RPMI8226 (cell line): Measurements from ENCODE around the gene ABLIM2.
A peak's percentile ranks its signal among the peaks of the same experiment; 100 is the strongest.

Experiments used
- DNase-seq: peaks from one replicate; pipeline ENCODE4 v3.0.0-alpha.2; 2015

The ABLIM2 gene

GRCh38 chr4:7993671-7994070 is 164.9 kb downstream of the ABLIM2 start:
- no peak for DNase-seq

- DNase-seq: no peak
These were observed 165.8 kb downstream of the ABLIM2 start for GRCh38 chr4:7992846-7993245.

GRCh38 chr4:7990807-7991459 is 167.7 kb downstream of the ABLIM2 start:
- no peak for DNase-seq

- no peak for DNase-seq
These were observed 169.0 kb downstream of the ABLIM2 start for GRCh38 chr4:7989654-7990053.

GRCh38 chr4:7988437-7988836 is 170.2 kb downstream of the ABLIM2 start:
- no peak for DNase-seq

GRCh38 chr4:7987148-7987989 is 171.2 kb downstream of the ABLIM2 start:
- DNase-seq: peak; percentile 72

GRCh38 chr4:7985891-7986441 is 172.6 kb downstream of the ABLIM2 start:
- DNase-seq: no peak

GRCh38 chr4:7985072-7985471 is 173.5 kb downstream of the ABLIM2 start:
- DNase-seq: no peak

- DNase-seq: no peak
These were observed 174.2 kb downstream of the ABLIM2 start for GRCh38 chr4:7984286-7984925.

- no peak for DNase-seq
These were observed 175.3 kb downstream of the ABLIM2 start for GRCh38 chr4:7983296-7983695.

- DNase-seq: no peak
These were observed 176.7 kb downstream of the ABLIM2 start for GRCh38 chr4:7981738-7982394.

GRCh38 chr4:7980036-7980435 is 178.6 kb downstream of the ABLIM2 start:
- no peak for DNase-seq

GRCh38 chr4:7979652-7979968 is 179.0 kb downstream of the ABLIM2 start:
- DNase-seq: no peak

- no peak for DNase-seq
These were observed 179.5 kb downstream of the ABLIM2 start for GRCh38 chr4:7978907-7979651.

- DNase-seq: no peak
These were observed 180.1 kb downstream of the ABLIM2 start for GRCh38 chr4:7978489-7978888.

- DNase-seq: no peak
These were observed 182.0 kb downstream of the ABLIM2 start for GRCh38 chr4:7976634-7977033.

- DNase-seq: no peak
These were observed 182.6 kb downstream of the ABLIM2 start for GRCh38 chr4:7976025-7976424.

GRCh38 chr4:7974425-7974824 is 184.2 kb downstream of the ABLIM2 start:
- no peak for DNase-seq

- no peak for DNase-seq
These were observed 185.1 kb downstream of the ABLIM2 start for GRCh38 chr4:7973545-7973981.

- DNase-seq: no peak
These were observed 186.6 kb downstream of the ABLIM2 start for GRCh38 chr4:7971881-7972500.

- DNase-seq: no peak
These were observed 187.4 kb downstream of the ABLIM2 start for GRCh38 chr4:7971159-7971631.
